ENCODE measurements around the gene CHRND.

The CHRND gene

DNA sequence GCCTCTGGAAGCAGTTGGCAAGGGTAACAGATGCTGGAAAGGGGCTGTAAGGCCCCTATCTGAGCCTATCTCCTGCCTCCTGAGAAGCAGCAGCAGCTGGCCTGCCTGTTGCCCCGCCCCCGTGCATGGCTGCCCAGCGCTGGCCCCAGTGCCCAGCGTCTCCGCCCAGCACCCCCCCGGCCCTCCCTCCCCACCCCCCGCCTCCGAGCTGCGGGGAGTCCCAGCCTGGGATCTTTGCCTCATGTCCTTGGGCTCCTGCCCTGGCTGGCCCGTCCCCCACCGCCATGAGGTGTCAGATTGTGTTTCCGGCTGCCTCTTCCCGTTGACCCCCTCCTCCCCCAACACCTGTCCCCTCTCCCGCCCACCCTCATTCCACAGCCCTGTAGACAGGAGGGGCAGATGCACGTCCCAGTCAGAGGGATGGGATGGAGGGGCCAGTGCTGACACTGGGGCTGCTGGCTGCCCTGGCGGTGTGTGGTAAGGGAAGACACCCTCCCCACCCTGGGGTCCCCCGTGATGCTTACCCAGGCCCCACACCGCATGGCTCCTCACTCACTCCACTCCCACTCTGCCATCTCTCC is at the start of gene CHRND:
Gene CHRND, plus strand, starts transcription at position 370 of the 581 bp plus-strand sequence. Its CDS starts 56 bp downstream, at position 426.
- FAIRE-seq, result no peak

- FAIRE-seq, result no peak
These were observed 49.2 kb upstream of the CHRND start for GRCh38 chr2:232476791-232477190.

DNA sequence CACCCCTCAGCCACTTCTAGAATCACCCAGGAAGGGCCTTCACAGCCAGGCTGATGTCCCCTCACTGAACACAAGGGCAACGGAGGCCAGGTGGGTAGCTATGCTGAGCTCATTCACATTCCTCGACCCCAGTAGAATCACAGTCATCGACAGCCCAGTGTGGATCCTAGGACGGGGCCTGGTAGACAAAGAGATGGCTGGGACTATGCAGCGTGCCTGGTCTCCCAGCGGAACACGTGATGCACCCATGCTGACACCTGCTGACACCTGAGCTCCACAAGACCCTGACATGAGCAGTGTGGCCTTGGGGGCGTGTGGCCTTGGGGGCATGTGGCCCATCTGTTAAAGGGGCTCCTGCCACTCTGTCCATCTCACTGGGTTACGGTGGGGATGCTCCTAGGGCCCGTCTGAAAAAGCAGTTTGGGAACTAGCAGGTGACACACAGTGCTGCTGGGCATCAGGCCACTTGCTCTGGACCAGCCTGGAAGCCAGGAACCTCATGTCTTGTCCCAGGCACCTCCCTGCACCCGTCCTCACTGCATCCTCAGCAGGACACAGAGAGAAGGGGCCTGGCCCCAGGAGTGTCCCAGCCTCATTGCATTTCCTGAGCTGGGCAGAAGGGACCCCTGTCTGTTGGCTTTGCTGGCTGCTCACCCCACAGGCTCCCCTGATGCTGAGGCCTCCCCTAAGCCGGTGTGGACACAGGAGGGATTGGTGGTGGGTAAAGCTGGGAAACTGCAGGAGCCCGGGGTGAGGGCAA is 48.0 kb upstream of the CHRND start:
- FAIRE-seq, result no peak

DNA sequence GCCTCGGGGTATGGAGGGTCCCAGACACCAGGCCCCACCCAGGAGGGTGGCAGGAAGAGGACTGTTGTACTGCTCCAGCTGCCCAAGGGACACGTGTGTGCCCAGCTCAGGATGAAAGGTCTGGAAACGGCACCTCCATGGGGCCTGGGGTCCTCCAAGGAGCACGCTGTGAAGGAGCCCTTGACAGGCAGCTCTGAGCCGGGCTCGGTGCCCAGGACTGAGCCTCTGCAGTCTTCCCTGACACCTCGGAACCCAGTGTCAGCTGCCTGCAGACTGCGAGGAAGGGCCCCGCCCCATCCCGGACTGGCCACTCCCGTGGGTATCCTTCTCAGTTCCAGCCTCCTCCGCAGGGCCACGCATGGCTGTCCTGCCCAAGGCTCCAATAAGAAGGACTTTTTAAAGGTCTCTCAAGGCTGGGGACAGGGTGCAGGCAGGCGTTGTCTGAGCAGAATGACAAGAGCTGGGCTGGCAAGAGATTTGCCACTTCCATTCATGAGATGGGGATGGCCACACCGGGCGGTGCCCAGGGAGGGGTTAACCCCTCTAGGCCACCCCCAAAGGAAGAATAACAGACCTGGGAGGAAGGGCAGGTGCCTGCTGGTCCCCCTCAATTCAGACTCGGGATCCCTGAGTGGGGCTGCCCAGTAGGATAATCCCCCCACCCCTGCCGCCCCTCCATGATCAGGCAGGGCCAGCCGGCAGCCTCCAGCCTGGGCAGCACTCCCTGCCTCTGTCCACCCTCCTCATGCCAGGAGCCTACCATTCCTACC is 47.2 kb upstream of the CHRND start:
- no peak for FAIRE-seq

- FAIRE-seq, result no peak
These were observed 46.4 kb upstream of the CHRND start for GRCh38 chr2:232479341-232480200.

DNA sequence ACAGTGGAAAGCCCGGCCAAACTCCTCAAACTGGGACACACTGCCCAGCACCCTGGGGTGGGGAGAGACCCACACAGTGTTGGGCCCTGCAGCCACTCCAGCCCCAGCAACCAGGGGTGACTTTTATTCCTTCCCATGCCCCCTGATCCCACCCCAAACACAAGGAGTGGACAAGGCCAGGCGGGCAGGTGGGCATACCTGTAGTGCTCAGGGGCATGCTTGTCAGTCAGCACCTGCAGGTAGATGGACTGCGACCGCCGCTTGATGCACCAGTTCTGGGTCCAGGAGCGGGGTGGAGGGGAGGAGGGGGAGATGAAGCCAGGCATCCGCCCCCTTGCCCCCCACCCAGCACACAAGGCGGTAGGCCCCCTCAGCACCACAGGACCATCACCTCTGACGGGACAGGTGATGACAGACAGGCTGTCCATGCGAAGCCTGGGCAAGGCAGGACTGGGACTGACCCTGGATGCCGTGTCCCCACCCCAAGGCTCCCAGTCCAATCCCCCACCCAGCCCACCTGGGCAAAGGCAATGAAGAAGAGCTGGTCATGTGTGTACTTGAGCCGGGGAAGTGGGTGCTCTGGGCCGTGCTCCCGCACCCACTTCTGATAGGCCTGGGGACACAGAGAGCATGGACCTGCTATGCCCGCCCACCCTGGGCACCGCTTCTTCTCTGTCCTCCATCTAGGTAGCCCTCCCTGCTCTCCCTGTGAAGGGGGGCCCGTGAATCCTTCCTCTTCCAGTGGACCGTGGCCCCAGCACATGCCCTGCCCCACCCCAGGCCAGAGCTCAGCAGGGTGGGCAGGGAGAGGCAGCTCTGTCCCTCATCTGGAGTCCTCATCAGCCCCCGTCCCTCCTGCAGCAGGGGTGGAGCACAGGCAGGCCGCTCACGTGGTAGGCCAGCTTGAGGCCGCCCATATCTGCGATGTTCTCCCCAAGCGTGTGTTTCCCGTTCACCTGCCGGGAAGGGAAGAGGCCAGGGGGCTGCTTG is 45.5 kb upstream of the CHRND start:
- no peak for FAIRE-seq

- no peak for FAIRE-seq
These were observed 44.4 kb upstream of the CHRND start for GRCh38 chr2:232481322-232482140.

DNA sequence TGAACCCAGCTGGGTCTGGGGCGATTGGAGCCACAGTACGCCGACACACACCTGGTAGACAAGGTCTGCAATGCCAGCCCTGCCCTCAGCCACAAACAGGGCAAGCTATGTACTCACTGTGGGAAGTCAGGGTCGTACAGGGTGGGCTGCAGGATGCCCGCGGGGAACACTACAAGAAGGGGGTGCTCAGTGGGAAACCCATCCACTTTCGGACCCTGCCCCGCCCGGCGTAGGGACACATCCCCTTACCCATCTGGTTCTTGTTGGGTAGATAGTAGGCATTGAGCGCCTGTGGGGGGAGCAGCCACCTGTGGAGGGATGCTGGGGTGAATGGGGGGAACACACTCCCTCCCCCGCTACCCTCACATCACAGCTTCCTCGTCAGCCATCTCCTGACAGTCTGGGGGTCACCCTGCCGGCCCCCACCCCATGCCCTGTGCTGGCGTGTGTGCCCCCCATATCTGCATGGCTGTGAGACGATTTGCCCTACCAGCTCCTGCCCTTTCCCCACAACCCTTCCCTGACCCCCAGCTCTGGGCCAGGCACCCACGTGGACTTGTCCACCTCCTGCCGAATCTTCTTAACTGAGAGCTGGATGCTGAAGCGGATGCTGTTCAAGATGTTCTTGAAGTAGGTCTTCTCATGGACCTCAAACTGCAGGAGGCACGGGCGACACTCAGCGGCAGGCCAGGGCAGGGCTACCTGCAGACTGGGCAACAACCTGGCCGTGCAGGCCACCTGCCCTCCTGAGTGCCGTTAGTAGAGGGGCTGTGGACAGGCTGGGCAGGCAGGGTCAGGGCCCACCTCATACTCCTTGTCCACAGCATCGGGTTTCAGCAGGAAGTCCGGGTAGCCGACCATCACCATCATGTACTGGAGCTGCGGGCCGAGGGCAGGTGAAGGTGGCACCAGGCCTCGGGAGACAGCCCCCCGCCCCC is 43.4 kb upstream of the CHRND start:
- no peak for FAIRE-seq

DNA sequence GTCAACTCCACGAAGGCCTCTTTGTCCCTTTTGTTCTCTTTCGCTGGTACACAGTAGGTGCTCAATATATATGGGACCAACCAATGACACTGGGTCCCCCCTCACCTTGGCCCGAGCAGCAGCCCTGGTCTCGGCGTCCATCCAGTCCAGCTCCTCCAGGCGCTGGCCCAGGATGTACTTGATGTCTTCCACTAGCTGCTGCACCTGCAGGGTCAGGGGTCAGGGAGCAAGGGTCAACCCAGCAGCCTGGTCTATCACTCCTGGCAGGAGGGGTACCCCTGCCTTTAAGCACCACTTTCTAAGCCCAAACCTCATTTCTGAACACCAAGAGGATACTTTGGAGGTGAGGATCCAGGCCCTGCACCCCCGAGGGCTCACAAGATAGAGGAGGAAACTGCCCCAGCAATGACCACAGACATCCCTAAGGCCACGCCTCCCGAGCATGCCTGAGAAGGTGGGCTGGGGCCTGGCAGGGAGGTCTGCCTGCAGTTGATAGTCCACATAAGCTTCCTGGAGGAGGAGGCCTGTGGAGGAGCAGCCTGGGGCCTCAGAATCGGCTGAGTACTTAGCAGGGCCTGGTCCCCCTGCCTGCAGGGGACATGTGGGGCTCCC is 42.5 kb upstream of the CHRND start:
- FAIRE-seq, result no peak

DNA sequence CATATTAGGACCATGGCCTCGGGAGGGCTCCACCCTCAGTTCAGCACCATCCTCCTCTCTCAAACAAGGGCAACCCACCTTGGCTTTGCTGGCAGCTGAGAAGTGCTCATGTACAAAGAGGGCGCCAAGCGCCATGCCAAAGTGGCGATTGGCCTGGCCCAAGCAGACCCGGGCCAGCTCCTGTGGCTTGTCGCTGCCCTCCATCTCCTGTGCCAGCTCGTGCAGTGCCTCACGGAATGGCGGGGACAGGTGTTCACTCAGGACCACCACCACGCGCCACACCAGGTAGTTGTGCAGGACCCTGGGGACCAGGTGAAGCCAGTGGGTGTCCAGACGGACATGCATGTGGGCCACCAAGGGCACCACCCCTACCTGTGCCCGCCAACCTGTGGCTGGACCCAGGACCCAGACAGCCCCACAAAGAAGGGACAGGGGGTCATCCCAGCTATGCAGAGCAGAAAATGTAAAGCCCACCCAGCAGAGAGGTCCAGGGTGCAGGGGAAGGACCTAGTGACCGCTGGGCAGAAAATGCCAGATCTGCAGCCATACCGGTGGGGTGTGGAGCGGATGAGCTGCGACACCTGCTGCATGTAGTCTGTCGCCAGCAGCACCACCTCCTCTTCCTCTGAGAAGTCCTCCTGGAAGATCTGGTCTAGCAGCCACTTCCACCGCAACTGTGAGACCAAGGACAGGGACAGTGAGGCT is 41.9 kb upstream of the CHRND start:
- no peak for FAIRE-seq

- FAIRE-seq, result no peak
These were observed 41.2 kb upstream of the CHRND start for GRCh38 chr2:232484628-232485347.

DNA sequence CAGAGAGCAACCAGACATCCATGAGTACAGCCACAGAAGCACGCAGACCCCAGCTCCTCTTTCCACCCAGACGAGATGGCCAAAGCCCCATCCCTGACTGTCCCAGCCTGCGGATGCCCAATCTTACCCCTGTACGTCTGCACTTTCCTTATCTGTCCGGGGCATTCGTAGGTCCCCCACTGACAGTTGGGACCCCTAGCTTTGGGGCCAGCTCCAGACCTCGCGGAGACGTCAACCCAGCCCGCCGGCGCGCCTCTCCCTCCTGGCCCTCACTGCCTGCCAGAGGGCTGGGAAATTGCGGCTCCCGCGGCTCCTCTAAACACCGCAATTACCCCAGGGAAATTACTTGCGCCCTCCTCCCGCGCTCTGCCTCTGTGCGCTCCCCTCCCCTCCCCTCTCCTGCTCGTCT is 40.6 kb upstream of the CHRND start:
- FAIRE-seq, result no peak

- FAIRE-seq, result no peak
These were observed 40.0 kb upstream of the CHRND start for GRCh38 chr2:232485757-232486557.

GRCh38 chr2:232486558-232487384 is 39.2 kb upstream of the CHRND start:
- FAIRE-seq, result no peak

DNA sequence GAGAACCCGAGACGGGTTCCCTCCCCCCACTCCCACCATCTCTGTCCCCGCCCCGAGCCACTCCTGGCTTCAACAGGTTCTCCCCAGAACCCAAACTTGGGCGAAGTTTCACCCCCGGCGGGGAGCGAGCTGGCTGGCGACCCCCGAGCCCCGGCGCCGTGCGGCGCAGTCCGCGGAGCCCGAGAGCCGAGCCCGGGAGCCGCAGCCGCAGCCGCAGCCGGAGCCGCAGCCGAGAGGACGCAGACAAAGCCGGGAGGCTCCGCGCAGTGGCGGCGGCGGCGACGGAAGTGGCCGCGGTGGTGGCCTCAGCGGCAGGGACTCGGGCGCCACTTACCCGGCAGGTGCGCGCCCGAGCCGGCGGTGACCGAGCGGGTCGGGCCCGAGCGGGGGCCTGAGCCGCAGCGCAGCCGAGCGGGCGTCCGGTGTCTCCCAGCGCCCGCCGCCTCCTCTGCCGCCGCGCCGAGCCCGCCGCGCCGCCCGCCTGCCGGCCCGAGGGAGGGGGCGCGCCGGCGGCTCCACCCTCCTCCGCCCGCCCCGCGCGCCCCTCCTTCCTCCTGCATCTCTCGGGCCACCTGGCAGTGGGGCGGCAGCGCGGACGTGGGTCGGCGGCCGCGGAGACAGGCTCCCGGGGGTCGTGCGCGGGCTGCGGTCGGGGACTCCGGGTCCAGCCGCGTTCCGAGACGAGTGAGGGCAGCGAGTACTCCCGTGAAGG is 38.4 kb upstream of the CHRND start, which contains the start of gene ECEL1:
Gene ECEL1, minus strand, starts transcription at position 450 of the 712 bp plus-strand sequence. CDS start 1,181 bp downstream, outside the sequence.
- FAIRE-seq, result no peak
